Measurements from ENCODE around the gene FOXRED2.
"Not testable (repeated sequence)": the region's sequence is repeated elsewhere in the genome, so short reads cannot be mapped to it uniquely, and the experiment has no call there.

Gene FOXRED2

GRCh38 chr22:36536717-36537116 lies 29.9 kb upstream of the FOXRED2 start:
- H3K4me1 ChIP-seq (ENCODE audit: low read length) = no peaks in the 10 kb centered on the region
- H4K20me1 ChIP-seq (ENCODE audit: insufficient read depth, low read length) = no peaks in the 10 kb centered on the region
- no peak overlapping the region for H2AFZ ChIP-seq (ENCODE audit: low read depth, low read length)
- H3K27ac ChIP-seq (ENCODE audit: low read length) = no peak overlapping the region
- TF ChIP-seq CTCF (IDR thresholded peaks at IDR 0.05; ENCODE audit: low read depth, low read length) = no peak
- TF ChIP-seq EZH2phosphoT487 (IDR thresholded peaks at IDR 0.05; ENCODE audit: low read depth) = no peak
- H3K9ac ChIP-seq (ENCODE audit: low read length) = no peak overlapping the region
- H3K9me3 ChIP-seq (ENCODE audit: insufficient read depth, low read length) = no peaks in the 10 kb centered on the region; the same call in 1 of the 2 replicates
- H3K79me2 ChIP-seq (ENCODE audit: low read length) = no peaks in the 10 kb centered on the region
- no peaks in the 10 kb centered on the region for H3K36me3 ChIP-seq (replicated peaks; ENCODE audit: low read depth, low read length)
- peaks cover 4% of the 10 kb centered on the region; the same call in 1 of the 2 replicates for H3K27me3 ChIP-seq (ENCODE audit: low read depth, low read length)
- H3K4me3 ChIP-seq (ENCODE audit: low read length) = no peak overlapping the region
- no peak overlapping the region for H3K4me2 ChIP-seq (ENCODE audit: low read length)

- H3K27me3 ChIP-seq (ENCODE audit: low read depth, low read length); H3K9me3 ChIP-seq (ENCODE audit: insufficient read depth, low read length); H4K20me1 ChIP-seq (ENCODE audit: insufficient read depth, low read length); H2AFZ ChIP-seq (ENCODE audit: low read depth, low read length); H3K4me3 ChIP-seq (ENCODE audit: low read length); H3K9ac ChIP-seq (ENCODE audit: low read length); H3K79me2 ChIP-seq (ENCODE audit: low read length); H3K4me2 ChIP-seq (ENCODE audit: low read length); H3K36me3 ChIP-seq (replicated peaks; ENCODE audit: low read depth, low read length); H3K27ac ChIP-seq (ENCODE audit: low read length); H3K4me1 ChIP-seq (ENCODE audit: low read length): not testable (repeated sequence)
These were observed 26.5 kb upstream of the FOXRED2 start for GRCh38 chr22:36533320-36533719.

GRCh38 chr22:36532466-36532865 lies 25.6 kb upstream of the FOXRED2 start:
- TF ChIP-seq EZH2phosphoT487 (IDR thresholded peaks at IDR 0.05; ENCODE audit: low read depth) (no peak), CTCF (IDR thresholded peaks at IDR 0.05; ENCODE audit: low read depth, low read length) (no peak)
- Histone ChIP-seq H2AFZ (ENCODE audit: low read depth, low read length) (no peak overlapping the region), H3K4me3 (ENCODE audit: low read length) (no peak overlapping the region), H4K20me1 (ENCODE audit: insufficient read depth, low read length) (peaks cover 7% of the 10 kb centered on the region; the same call in 1 of the 2 replicates), H3K27me3 (ENCODE audit: low read depth, low read length) (no peaks in the 10 kb centered on the region), H3K36me3 (replicated peaks; ENCODE audit: low read depth, low read length) (peaks cover 8% of the 10 kb centered on the region), H3K9ac (ENCODE audit: low read length) (no peak overlapping the region), H3K79me2 (ENCODE audit: low read length) (peaks cover 15% of the 10 kb centered on the region), H3K9me3 (ENCODE audit: insufficient read depth, low read length) (no peaks in the 10 kb centered on the region; the same call in 1 of the 2 replicates), H3K27ac (ENCODE audit: low read length) (no peak overlapping the region), H3K4me1 (ENCODE audit: low read length) (peaks cover 11% of the 10 kb centered on the region), H3K4me2 (ENCODE audit: low read length) (no peak overlapping the region)

GRCh38 chr22:36528795-36529751 lies 22.2 kb upstream of the FOXRED2 start, which contains the start of gene EIF3D:
EIF3D (minus strand) TSS chr22:36529166; CDS start chr22:36526121, 3,045 bp downstream.
- TF ChIP-seq EZH2phosphoT487 (IDR thresholded peaks at IDR 0.05; ENCODE audit: low read depth) = no peak
- TF ChIP-seq CTCF (IDR thresholded peaks at IDR 0.05; ENCODE audit: low read depth, low read length) = no peak
- Histone ChIP-seq H2AFZ (ENCODE audit: low read depth, low read length) (peak within 1 kb of the TSS; percentile 57), H3K9ac (ENCODE audit: low read length) (peak within 1 kb of the TSS; percentile 98)

More at GRCh38 chr22:36528795-36529751, 22.2 kb upstream of the FOXRED2 start, which contains the start of gene EIF3D:
- H3K79me2 ChIP-seq (ENCODE audit: low read length) = peaks cover 38% of the 10 kb centered on the region
- peak within 1 kb of the TSS; percentile 98 for H3K4me3 ChIP-seq (ENCODE audit: low read length)
- no peaks in the 10 kb centered on the region for H3K9me3 ChIP-seq (ENCODE audit: insufficient read depth, low read length)
- H3K4me1 ChIP-seq (ENCODE audit: low read length) = peaks cover 17% of the 10 kb centered on the region
- no peaks in the 10 kb centered on the region for H3K27me3 ChIP-seq (ENCODE audit: low read depth, low read length)
- peaks cover 38% of the 10 kb centered on the region for H3K36me3 ChIP-seq (replicated peaks; ENCODE audit: low read depth, low read length)
- H4K20me1 ChIP-seq (ENCODE audit: insufficient read depth, low read length) = peaks cover 21% of the 10 kb centered on the region
- H3K4me2 ChIP-seq (ENCODE audit: low read length) = peak within 1 kb of the TSS; percentile 97
- peak within 1 kb of the TSS; percentile 83 for H3K27ac ChIP-seq (ENCODE audit: low read length)

Data from OCI-LY3 (cell line).